Astrocyte of the cerebellum (primary cell): ENCODE data around the gene VPS52.

Experiments used
- DNase-seq: peaks from one replicate; pipeline ENCODE4 v3.0.0-alpha.2; 2011; ENCODE audit warnings: low read depth
- H3K4me3 ChIP-seq: 2 replicates; pipeline ENCODE4 v1.5.1; 2011; ENCODE audit warnings: mild to moderate bottlenecking, low read depth, low read length, moderate library complexity
- CTCF ChIP-seq: IDR thresholded peaks from 2 replicates; pipeline ENCODE4 v1.5.1; 2012; ENCODE audit warnings: low read length, low read depth, moderate library complexity, mild to moderate bottlenecking; ENCODE audit errors: missing control alignments
- in situ Hi-C: cut with HindIII; loops from 2 replicates; pipeline ENCODE4 v1.10.0; 2017; ENCODE audit warnings: low sequenced_read_pairs

Gene VPS52

GRCh38 chr6:33248932-33249731, 22.5 kb downstream of the VPS52 start:
- no peak for TF ChIP-seq CTCF
- in situ Hi-C loops, result no loop called here
- peak overlapping the region; percentile 45 for H3K4me3 ChIP-seq
- DNase-seq, result peak; percentile 98

GRCh38 chr6:33248643-33248931, 23.1 kb downstream of the VPS52 start:
- in situ Hi-C loops, result no loop called here
- TF ChIP-seq CTCF, result no peak
- DNase-seq, result peak; percentile 13
- peak overlapping the region; percentile 45 for H3K4me3 ChIP-seq

- peak; percentile 64 for DNase-seq
- in situ Hi-C loops, result no loop called here
- H3K4me3 ChIP-seq, result peak overlapping the region; percentile 45
- peak; percentile 86 for TF ChIP-seq CTCF
These were observed 23.6 kb downstream of the VPS52 start for GRCh38 chr6:33247977-33248642.

GRCh38 chr6:33243476-33243875, 28.2 kb downstream of the VPS52 start:
- TF ChIP-seq CTCF, result no peak
- H3K4me3 ChIP-seq, result no peak overlapping the region
- DNase-seq, result no peak
- in situ Hi-C loops, result no loop called here

DNA sequence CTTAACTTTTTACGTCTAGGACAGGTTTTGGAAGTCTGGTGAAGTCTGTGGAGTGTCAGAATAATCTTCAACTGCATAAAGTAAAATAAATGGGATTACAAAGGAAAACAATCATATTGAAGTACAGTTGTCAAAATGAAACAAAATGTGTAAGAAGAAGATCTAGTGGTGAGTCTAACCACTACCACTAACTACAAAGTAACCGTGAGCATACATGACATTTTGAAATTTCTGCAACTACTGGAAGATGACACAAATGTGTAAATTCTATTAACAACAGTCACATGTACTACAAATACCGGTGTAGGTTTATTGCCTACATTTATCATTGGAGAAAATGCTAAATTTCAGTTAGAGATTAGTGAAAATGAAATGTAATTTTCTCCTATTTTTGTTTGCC, 29.7 kb downstream of the VPS52 start:
- no peak overlapping the region for H3K4me3 ChIP-seq
- no peak for DNase-seq
- TF ChIP-seq CTCF, result no peak
- in situ Hi-C loops, result no loop called here

- H3K4me3 ChIP-seq, result no peak overlapping the region
- no peak for TF ChIP-seq CTCF
- in situ Hi-C loops, result no loop called here
- DNase-seq, result no peak
These were observed 33.9 kb downstream of the VPS52 start for GRCh38 chr6:33237741-33238140.
